IMR-90 (cell line): ENCODE results near the gene EPN1. TPM values are rescaled to one million over a fixed set of nuclear protein-coding genes. Genes with fewer than 3 reads are reported as not detected.

Experiments
- ATAC-seq: fragments of 200-7000 bp; cut with Tn5 transposase; 2 replicates; pipeline ENCODE4 v1.9.1; 2020; ENCODE audit warnings: low read depth, mild to moderate bottlenecking, moderate library complexity
- BruUV-seq: library from RNA; stranded (reverse); fragments of 400-500 nt; replicated peaks from 2 replicates; lab custom pipeline; 2021; lab: Mats Ljungman, UMichigan
- CTCF ChIA-PET: fragments of 300-600 bp; formaldehyde crosslinking; extraction: SDS; loops from one replicate; lab custom pipeline; 2021; ENCODE audit warnings: antibody characterized with exemption; lab: Yijun Ruan, JAX
- POLR2A ChIA-PET: fragments of 300-600 bp; sonication (Branson Sonifier 250); formaldehyde crosslinking; loops from one replicate; lab custom pipeline; 2022; ENCODE audit warnings: antibody characterized with exemption; ENCODE audit not compliant: unreplicated experiment; lab: Charles Lee
- DNase-seq: peaks from one replicate; pipeline ENCODE4 v3.0.0; 2013
- H2AFZ ChIP-seq: replicated peaks from 2 replicates; pipeline ENCODE3; 2013; ENCODE audit warnings: low read length, mild to moderate bottlenecking; ENCODE audit not compliant: poor library complexity
- H2AK5ac ChIP-seq: 2 replicates; pipeline ENCODE4 v1.6.1; 2013; ENCODE audit warnings: low read depth, low read length, inconsistent platforms
- H2AK9ac ChIP-seq: replicated peaks from 2 replicates; pipeline ENCODE3; 2013; ENCODE audit warnings: mild to moderate bottlenecking, low read depth, low read length, moderate library complexity; ENCODE audit not compliant: poor library complexity
- H2BK120ac ChIP-seq: 2 replicates; pipeline ENCODE4 v1.6.1; 2013; ENCODE audit warnings: low read depth, low read length, inconsistent platforms
- H2BK15ac ChIP-seq: 3 replicates; pipeline ENCODE4 v1.6.1; 2013; ENCODE audit warnings: low read depth, low read length, inconsistent platforms
- H2BK20ac ChIP-seq: 2 replicates; pipeline ENCODE4 v1.6.1; 2013; ENCODE audit warnings: low read depth, mild to moderate bottlenecking, inconsistent platforms, low read length, moderate library complexity
- H2BK5ac ChIP-seq: 2 replicates; pipeline ENCODE4 v1.6.1; 2013; ENCODE audit warnings: mild to moderate bottlenecking, low read depth, low read length, inconsistent platforms; ENCODE audit not compliant: poor library complexity, severe bottlenecking
- H3K14ac ChIP-seq: replicated peaks from 2 replicates; pipeline ENCODE4 v1.6.1; 2013; ENCODE audit warnings: low read depth, low read length, inconsistent platforms
- H3K18ac ChIP-seq: 2 replicates; pipeline ENCODE4 v1.6.1; 2013; ENCODE audit warnings: low read depth, low read length, control low read depth
- H3K23ac ChIP-seq: 2 replicates; pipeline ENCODE4 v1.6.1; 2013; ENCODE audit warnings: low read depth, low read length, inconsistent platforms
- H3K27ac ChIP-seq: 2 replicates; pipeline ENCODE4 v1.5.1; 2013; ENCODE audit warnings: mild to moderate bottlenecking, control low read depth, low read length; ENCODE audit not compliant: insufficient read depth
- H3K27me3 ChIP-seq: 2 replicates; pipeline ENCODE4 v1.6.1; 2013; ENCODE audit warnings: low read length; ENCODE audit not compliant: control insufficient read depth, insufficient read depth
- H3K36me3 ChIP-seq: 2 replicates; pipeline ENCODE4 v1.6.1; 2013; ENCODE audit warnings: low read length, mixed read lengths; ENCODE audit not compliant: control insufficient read depth, insufficient read depth
- H3K4ac ChIP-seq: 2 replicates; pipeline ENCODE4 v1.6.1; 2013; ENCODE audit warnings: low read depth, low read length, inconsistent platforms
- H3K4me1 ChIP-seq: 2 replicates; pipeline ENCODE4 v1.6.1; 2013; ENCODE audit warnings: low read length, mixed read lengths; ENCODE audit not compliant: control insufficient read depth, insufficient read depth
- H3K4me2 ChIP-seq: 2 replicates; pipeline ENCODE4 v1.6.1; 2013; ENCODE audit warnings: low read depth, mild to moderate bottlenecking, control low read depth, low read length, moderate library complexity
- H3K4me3 ChIP-seq: 2 replicates; pipeline ENCODE4 v1.5.1; 2013; ENCODE audit warnings: low read depth, mild to moderate bottlenecking, control low read depth, low read length, moderate library complexity; ENCODE audit not compliant: insufficient read depth
- H3K56ac ChIP-seq: 2 replicates; pipeline ENCODE4 v1.6.1; 2013; ENCODE audit warnings: low read length, inconsistent platforms; ENCODE audit not compliant: insufficient read depth; ENCODE audit errors: extremely low read depth
- H3K79me1 ChIP-seq, 2 experiments: 2 replicates each; pipeline ENCODE4 v1.6.1; 2013; ENCODE audit warnings: low read length in 2 of 2, inconsistent platforms in 1 of 2, low read depth in 1 of 2
- H3K9ac ChIP-seq: 2 replicates; pipeline ENCODE4 v1.6.1; 2013; ENCODE audit warnings: low read depth, low read length, control low read depth
- H3K9me1 ChIP-seq: 2 replicates; pipeline ENCODE4 v1.6.1; 2013; ENCODE audit warnings: low read length, inconsistent platforms; ENCODE audit not compliant: insufficient read depth
- H3K9me3 ChIP-seq: 2 replicates; pipeline ENCODE4 v1.6.1; 2013; ENCODE audit warnings: low read length; ENCODE audit not compliant: control insufficient read depth, insufficient read depth
- H4K20me1 ChIP-seq: 2 replicates; pipeline ENCODE4 v1.6.1; 2013; ENCODE audit warnings: low read length, inconsistent platforms; ENCODE audit not compliant: insufficient read depth
- H4K5ac ChIP-seq: 2 replicates; pipeline ENCODE4 v1.6.1; 2013; ENCODE audit warnings: mild to moderate bottlenecking, low read depth, low read length, control low read depth
- H4K8ac ChIP-seq, 2 experiments: 2 replicates each; pipeline ENCODE4 v1.6.1; 2013; ENCODE audit warnings: low read depth in 2 of 2, low read length in 2 of 2, control low read depth in 1 of 2, inconsistent platforms in 1 of 2
- H4K91ac ChIP-seq: 2 replicates; pipeline ENCODE4 v1.6.1; 2013; ENCODE audit warnings: low read depth, low read length, inconsistent platforms; ENCODE audit not compliant: insufficient read depth
- BHLHE40 ChIP-seq: fragments of 150-350 bp; IDR thresholded peaks from 2 replicates; pipeline ENCODE4 v1.6.1; 2016; ENCODE audit warnings: mild to moderate bottlenecking, low read depth, low read length
- CTCF ChIP-seq: conservative IDR thresholded peaks from 2 replicates; pipeline ENCODE4 v1.5.1; 2012; ENCODE audit warnings: mild to moderate bottlenecking, low read depth, low read length, improper control_type of control experiment
- FOS ChIP-seq: fragments of 150-350 bp; IDR thresholded peaks from 2 replicates; pipeline ENCODE4 v1.6.1; 2016; ENCODE audit warnings: low read depth, low read length
- MXI1 ChIP-seq: IDR thresholded peaks from 2 replicates; pipeline ENCODE4 v1.6.1; 2012; ENCODE audit warnings: low read depth, mild to moderate bottlenecking, low read length, moderate library complexity, borderline replicate concordance
- NFE2L2 ChIP-seq: fragments of 150-350 bp; IDR thresholded peaks from 2 replicates; pipeline ENCODE4 v1.6.1; 2016; ENCODE audit warnings: low read depth, mild to moderate bottlenecking, low read length
- POLR2A ChIP-seq: IDR thresholded peaks from 2 replicates; pipeline ENCODE4 v1.6.1; 2012; ENCODE audit warnings: mild to moderate bottlenecking, low read depth, low read length
- RFX5 ChIP-seq: IDR thresholded peaks from 2 replicates; pipeline ENCODE4 v1.8.0; 2012; ENCODE audit warnings: low read depth, mild to moderate bottlenecking, low read length, moderate library complexity
- SMC3 ChIP-seq: fragments of 150-350 bp; IDR thresholded peaks from 2 replicates; pipeline ENCODE4 v1.6.1; 2016; ENCODE audit warnings: low read depth, mild to moderate bottlenecking, antibody characterized with exemption, low read length, moderate library complexity
- WGBS, 2 experiments: methylation state at CpG; one replicate each; pipeline versions ENCODE4 v1.1.5 to v1.1.7; 2013; ENCODE audit warnings: missing lambda C conversion rate in 2 of 2; ENCODE audit not compliant: insufficient read length in 1 of 2; ENCODE audit errors: extremely low coverage in 2 of 2; 5-methylcytosine and 5-hydroxymethylcytosine counted together
- dilution Hi-C: fragments of 300-500 bp; cut with HindIII; formaldehyde crosslinking; loops from one replicate; pipeline ENCODE4 v1.14.3; 2018; ENCODE audit warnings: low sequenced_read_pairs; ENCODE audit not compliant: unreplicated experiment
- in situ Hi-C: fragments of 300-500 bp; cut with MboI; formaldehyde crosslinking; loops from 3 replicates; pipeline ENCODE4 v1.14.3; 2019; ENCODE audit warnings: low sequenced_read_pairs, inconsistent platforms, mixed read lengths
- intact Hi-C: fragments of 100-400 bp; cut with micrococcal nuclease; formaldehyde crosslinking; loops from 2 replicates; pipeline ENCODE4 v1.10.0; 2022
- polyA plus RNA-seq, 3 experiments: library from polyadenylated mRNA; depleted of rRNA; stranded (reverse); fragments of >200 nt; gene quantifications; 2 replicates each; pipeline ENCODE4 v1.2.3, GENCODE V29; 2012; ENCODE audit warnings: low replicate concordance in 1 of 3
- total RNA-seq: library from RNA; depleted of rRNA; stranded (reverse); fragments of >200 nt; gene quantifications from 2 replicates; pipeline ENCODE4 v1.2.3, GENCODE V29; 2012

EPN1 gene
- total and polyA plus RNA-seq, 2 of the 4 experiments (the other 2 are of a cell fraction), result 19.0 to 122 TPM

DNA sequence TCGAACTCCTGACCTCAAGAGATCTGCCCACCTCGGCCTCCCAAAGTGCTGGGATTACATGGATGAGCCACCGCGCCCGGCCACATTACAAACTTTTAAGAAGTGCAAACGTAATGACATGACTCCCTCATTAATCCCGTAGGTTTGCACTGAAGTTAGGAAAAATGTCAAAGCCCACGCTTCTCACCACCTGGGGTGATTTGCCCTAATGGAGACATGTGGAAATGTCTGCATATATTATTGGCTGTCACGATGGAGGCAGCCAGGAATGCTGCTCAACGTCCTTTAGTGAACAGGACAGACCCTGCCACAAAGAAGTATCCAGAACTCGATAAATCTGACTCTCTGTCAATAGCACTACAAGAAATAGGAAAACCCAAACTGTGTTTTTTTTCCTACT lies 42.2 kb downstream of the EPN1 start:
- Histone ChIP-seq H4K8ac (no peak overlapping the region), H2AK5ac (no peak overlapping the region), H4K5ac (no peak overlapping the region), H3K4me3 (no peak overlapping the region), H3K56ac (no peak overlapping the region), H2AFZ (no peak overlapping the region), H3K23ac (no peak overlapping the region), H3K27me3 (no peaks in the 10 kb centered on the region), H2BK5ac (no peak overlapping the region), H3K4ac (no peak overlapping the region), H4K91ac (no peak overlapping the region), H3K9me3 (peaks cover 11% of the 10 kb centered on the region; the same call in 1 of the 2 replicates), H3K27ac (no peak overlapping the region), H3K18ac (no peak overlapping the region), H3K4me2 (no peak overlapping the region), H3K4me1 (no peaks in the 10 kb centered on the region), H2BK120ac (no peak overlapping the region), H3K9ac (no peak overlapping the region), H3K36me3 (no peaks in the 10 kb centered on the region), H3K79me1 (no peaks in the 10 kb centered on the region), H3K9me1 (no peaks in the 10 kb centered on the region), H2BK15ac (no peak overlapping the region), H2BK20ac (no peak overlapping the region), H2AK9ac (no peak overlapping the region), H3K14ac (no peak overlapping the region), H4K20me1 (no peaks in the 10 kb centered on the region)
- BruUV-seq, result no TSS peak
- ChIA-PET POLR2A (no interaction called here), CTCF (no interaction called here)
- in situ Hi-C loops (no loop called here), intact Hi-C loops (no loop called here), dilution Hi-C loops (no loop called here)
- DNase-seq (no peak), ATAC-seq (no peak)
- WGBS, 2 experiments, result 53% methylated on average over 5 of the region's 11 CpGs; no CpG with 5 or more reads in 1 of the 2 experiments
- TF ChIP-seq CTCF (no peak), SMC3 (no peak), RFX5 (no peak), MXI1 (no peak), POLR2A (no peak), FOS (no peak), NFE2L2 (no peak), BHLHE40 (no peak)
